H1 (cell line): ENCODE data around the gene RAB40A. TPM values are rescaled to one million over a fixed set of nuclear protein-coding genes. Genes with fewer than 3 reads are reported as not detected.

Experiments used
- CTCF ChIA-PET: fragments of 300-600 bp; sonication (Branson Sonifier 250); formaldehyde crosslinking; loops from one replicate; lab custom pipeline; 2021; ENCODE audit not compliant: partially characterized antibody; lab: Charles Lee
- POLR2A ChIA-PET: fragments of 300-600 bp; sonication (Branson Sonifier 250); formaldehyde crosslinking; loops from one replicate; lab custom pipeline; 2021; ENCODE audit warnings: inconsistent platforms; ENCODE audit not compliant: partially characterized antibody; lab: Charles Lee
- DNase-seq, 2 experiments: peaks; one replicate each; pipeline versions ENCODE4 v3.0.0 to v3.0.0-alpha.2; 2010 to 2022; ENCODE audit warnings: low spot score in 2 of 2, low read depth in 1 of 2, mixed read lengths in 1 of 2
- FAIRE-seq: peaks from 2 replicates; lab custom pipeline; 2011; peaks lifted over from hg19 to GRCh38; lab: Jason Lieb, UNC
- H2AFZ ChIP-seq: 2 replicates; pipeline ENCODE4 v1.8.1; 2012; ENCODE audit warnings: low read length, inconsistent platforms
- H2AK5ac ChIP-seq: 2 replicates; pipeline ENCODE4 v1.6.1; 2013; ENCODE audit warnings: low read depth, low read length
- H2BK120ac ChIP-seq: replicated peaks from 2 replicates; pipeline ENCODE3; 2013; ENCODE audit warnings: low read depth, low read length, inconsistent platforms
- H2BK12ac ChIP-seq: 2 replicates; pipeline ENCODE4 v1.6.1; 2013; ENCODE audit warnings: low read depth, low read length
- H2BK15ac ChIP-seq: 2 replicates; pipeline ENCODE4 v1.6.1; 2013; ENCODE audit warnings: low read length
- H2BK20ac ChIP-seq: 2 replicates; pipeline ENCODE4 v1.6.1; 2013; ENCODE audit warnings: low read length
- H2BK5ac ChIP-seq: 2 replicates; pipeline ENCODE4 v1.6.1; 2013; ENCODE audit warnings: low read depth, low read length
- H3K14ac ChIP-seq: 2 replicates; pipeline ENCODE4 v1.6.1; 2013; ENCODE audit warnings: inconsistent platforms; ENCODE audit not compliant: insufficient read length
- H3K18ac ChIP-seq: 2 replicates; pipeline ENCODE4 v1.6.1; 2013; ENCODE audit warnings: low read length; ENCODE audit errors: extremely low read depth
- H3K23ac ChIP-seq: 2 replicates; pipeline ENCODE4 v1.6.1; 2013; ENCODE audit warnings: inconsistent platforms; ENCODE audit not compliant: insufficient read length
- H3K23me2 ChIP-seq: 2 replicates; pipeline ENCODE4 v1.6.1; 2013; ENCODE audit warnings: low read depth, low read length
- H3K27ac ChIP-seq: 2 replicates; pipeline ENCODE4 v1.6.1; 2011; ENCODE audit warnings: low read depth, low read length, inconsistent platforms
- H3K27me3 ChIP-seq, 4 experiments: replicated peaks in 1 of 4; 1 replicate in 1 of 4; 2 replicates in 3 of 4; pipeline versions ENCODE4 v1.6.1 to v1.8.1; 2011 to 2013; ENCODE audit warnings: low read length in 3 of 4, mild to moderate bottlenecking in 3 of 4, inconsistent platforms in 2 of 4, mixed read lengths in 2 of 4, moderate library complexity in 1 of 4; ENCODE audit not compliant: control insufficient read depth in 3 of 4, insufficient read depth in 3 of 4; ENCODE audit errors: extremely low read depth in 1 of 4
- H3K36me3 ChIP-seq, 4 experiments: 2 replicates each; pipeline versions ENCODE4 v1.6.1 to v1.8.1; 2011 to 2013; ENCODE audit warnings: mild to moderate bottlenecking in 4 of 4, low read length in 3 of 4, moderate library complexity in 2 of 4, control low read depth in 1 of 4, inconsistent platforms in 1 of 4; ENCODE audit not compliant: insufficient read depth in 4 of 4, control insufficient read depth in 2 of 4
- H3K4ac ChIP-seq: replicated peaks from 2 replicates; pipeline ENCODE3; 2013; ENCODE audit warnings: low read length, low read depth, mixed read lengths, inconsistent platforms; ENCODE audit not compliant: insufficient read length
- H3K4me1 ChIP-seq, 4 experiments: replicated peaks in 1 of 4; 1 replicate in 1 of 4; 2 replicates in 3 of 4; pipeline versions ENCODE4 v1.6.1 to v1.8.1; 2011 to 2013; ENCODE audit warnings: low read length in 3 of 4, inconsistent platforms in 2 of 4, mixed read lengths in 1 of 4; ENCODE audit not compliant: insufficient read depth in 4 of 4, control insufficient read depth in 3 of 4
- H3K4me2 ChIP-seq, 2 experiments: 2 replicates each; pipeline versions ENCODE4 v1.6.1 to v1.8.1; 2011 to 2013; ENCODE audit warnings: low read depth in 2 of 2, low read length in 2 of 2, control low read depth in 1 of 2, inconsistent platforms in 1 of 2, mild to moderate bottlenecking in 1 of 2; ENCODE audit not compliant: insufficient read depth in 1 of 2
- H3K4me3 ChIP-seq, 4 experiments: fragments of 200-600, 300-600 bp in 1 of 4; sonication (generic), shearing (Covaris generic), sonication (Bioruptor Twin) in 1 of 4; 2 replicates each; pipeline versions ENCODE4 v1.5.1 to v1.8.1; 2011 to 2016; ENCODE audit warnings: low read length in 4 of 4, low read depth in 3 of 4, control low read depth in 2 of 4, inconsistent platforms in 2 of 4, mild to moderate bottlenecking in 2 of 4, mixed read lengths in 1 of 4, moderate library complexity in 1 of 4; ENCODE audit not compliant: insufficient read depth in 2 of 4; ENCODE audit errors: extremely low read depth in 1 of 4
- H3K56ac ChIP-seq: replicated peaks from 2 replicates; pipeline ENCODE3; 2013; ENCODE audit warnings: low read depth, mild to moderate bottlenecking, mixed read lengths, low read length, inconsistent platforms; ENCODE audit not compliant: insufficient read length
- H3K79me1 ChIP-seq: 2 replicates; pipeline ENCODE4 v1.6.1; 2013; ENCODE audit warnings: low read depth, low read length, control low read depth
- H3K79me2 ChIP-seq, 2 experiments: 2 replicates each; pipeline versions ENCODE4 v1.6.1 to v1.8.1; 2012 to 2013; ENCODE audit warnings: low read length in 2 of 2, mild to moderate bottlenecking in 2 of 2, inconsistent platforms in 1 of 2; ENCODE audit not compliant: insufficient read depth in 2 of 2, control insufficient read depth in 1 of 2
- H3K9ac ChIP-seq, 4 experiments: replicated peaks in 1 of 4; 1 replicate in 1 of 4; 2 replicates in 3 of 4; pipeline versions ENCODE4 v1.6.1 to v1.8.1; 2011 to 2013; ENCODE audit warnings: low read depth in 3 of 4, low read length in 3 of 4, control low read depth in 2 of 4, mild to moderate bottlenecking in 2 of 4, moderate library complexity in 2 of 4, inconsistent platforms in 1 of 4; ENCODE audit errors: extremely low read depth in 1 of 4
- H3K9me3 ChIP-seq, 2 experiments: 2 replicates each; pipeline versions ENCODE4 v1.6.1 to v1.8.1; 2012 to 2013; ENCODE audit warnings: mild to moderate bottlenecking in 2 of 2, moderate library complexity in 2 of 2, control low read depth in 1 of 2, inconsistent platforms in 1 of 2, low read depth in 1 of 2, low read length in 1 of 2, mixed read lengths in 1 of 2; ENCODE audit not compliant: insufficient read depth in 2 of 2
- H4K20me1 ChIP-seq, 2 experiments: replicated peaks in 1 of 2; 2 replicates each; pipeline versions ENCODE3 to v1.8.1; 2011 to 2013; ENCODE audit warnings: inconsistent platforms in 2 of 2, low read length in 2 of 2, mild to moderate bottlenecking in 1 of 2; ENCODE audit not compliant: insufficient read depth in 2 of 2, control insufficient read depth in 1 of 2
- H4K5ac ChIP-seq: 2 replicates; pipeline ENCODE4 v1.6.1; 2013; ENCODE audit warnings: low read length, low read depth, mixed read lengths, inconsistent platforms; ENCODE audit not compliant: insufficient read length
- H4K8ac ChIP-seq: 2 replicates; pipeline ENCODE4 v1.8.0; 2013; ENCODE audit warnings: mild to moderate bottlenecking, moderate library complexity, low read length, inconsistent platforms; ENCODE audit not compliant: insufficient read depth; ENCODE audit errors: extremely low read depth
- H4K91ac ChIP-seq: replicated peaks from 2 replicates; pipeline ENCODE3; 2013; ENCODE audit warnings: low read length, mixed read lengths, inconsistent platforms; ENCODE audit not compliant: insufficient read length
- CBX5 ChIP-seq: fragments of 300-800, 300-1000 bp; sonication (generic); IDR thresholded peaks from 2 replicates; pipeline ENCODE4 v1.7.1; 2016; ENCODE audit warnings: antibody characterized with exemption, low read length, low read depth
- HDAC2 ChIP-seq, 2 experiments: fragments of 300-600 bp in 1 of 2; sonication (generic) in 1 of 2; IDR thresholded peaks; 2 replicates each; pipeline ENCODE4 v1.6.1; 2011 to 2012; ENCODE audit warnings: low read depth in 2 of 2, low read length in 2 of 2, mild to moderate bottlenecking in 2 of 2, moderate library complexity in 2 of 2, borderline replicate concordance in 1 of 2, inconsistent platforms in 1 of 2
- MAFK ChIP-seq: IDR thresholded peaks from 2 replicates; pipeline ENCODE4 v1.6.1; 2012; ENCODE audit warnings: low read depth, mild to moderate bottlenecking, improper control_type of control experiment, low read length
- NRF1 ChIP-seq: IDR thresholded peaks from 2 replicates; pipeline ENCODE4 v1.6.1; 2011; ENCODE audit warnings: mild to moderate bottlenecking, low read depth, low read length, improper control_type of control experiment
- SIN3A ChIP-seq, 2 experiments: IDR thresholded peaks in 1 of 2; conservative IDR thresholded peaks in 1 of 2; 2 replicates each; pipeline ENCODE4 v1.6.1; 2011 to 2012; ENCODE audit warnings: low read length in 2 of 2, improper control_type of control experiment in 1 of 2, low read depth in 1 of 2, mild to moderate bottlenecking in 1 of 2
- SRF ChIP-seq: IDR thresholded peaks from 2 replicates; pipeline ENCODE4 v1.6.1; 2011; ENCODE audit warnings: mild to moderate bottlenecking, low read depth, low read length, moderate library complexity
- TAF7 ChIP-seq: optimal IDR thresholded peaks from 2 replicates; pipeline ENCODE3; 2011; ENCODE audit warnings: low read depth, mild to moderate bottlenecking, inconsistent platforms, low read length, moderate library complexity, borderline replicate concordance
- WGBS, 2 experiments: shearing (Covaris generic) in 1 of 2; methylation state at CpG; one replicate each; pipeline versions ENCODE4 v1.1.6 to v1.1.7; 2013 to 2015; ENCODE audit warnings: low lambda C conversion rate in 2 of 2, mixed read lengths in 2 of 2, inconsistent platforms in 1 of 2, low coverage in 1 of 2, missing lambda C conversion rate in 1 of 2; ENCODE audit not compliant: insufficient replicate concordance in 2 of 2, insufficient coverage in 1 of 2, insufficient read length in 1 of 2; ENCODE audit errors: extremely low coverage in 1 of 2, missing lambda C conversion rate in 1 of 2; 5-methylcytosine and 5-hydroxymethylcytosine counted together
- polyA plus RNA-seq, 7 experiments: library from polyadenylated mRNA; depleted of rRNA in 3 of 7; stranded (reverse) in 5 of 7; unstranded in 2 of 7; fragments of >200 nt in 5 of 7; fragments of 200-250 nt in 2 of 7; gene quantifications; 1 replicate in 5 of 7; 2 replicates in 1 of 7; 4 replicates in 1 of 7; pipeline versions ENCODE4 v1.2.1 to v1.2.3, GENCODE V29; 2011 to 2013; ENCODE audit warnings: missing spikeins in 2 of 7, mixed read lengths in 2 of 7
- total RNA-seq: library from RNA; stranded (reverse); fragmentation: NEBNext Ultra II Directional; extraction: Animal tissue kit (Norgen Biotek cat#: 25700); gene quantifications from 2 replicates; pipeline ENCODE4 v1.2.1, GENCODE V29; 2021

RAB40A gene
- total and polyA plus RNA-seq, 2 of the 8 experiments (the other 6 are each of a cell fraction or from before 2014, with no cell fraction given) = 0.09 to 0.21 TPM

GRCh38 chrX:103513067-103513466, 6.2 kb downstream of the RAB40A start:
- Histone ChIP-seq H2BK12ac (no peak overlapping the region), H3K79me2 (no peaks in the 10 kb centered on the region), H4K91ac (no peak overlapping the region), H2BK120ac (no peak overlapping the region), H2BK15ac (no peak overlapping the region), H3K4ac (no peak overlapping the region), H4K20me1 (no peaks in the 10 kb centered on the region), H3K23me2 (no peaks in the 10 kb centered on the region), H3K23ac (no peak overlapping the region), H3K79me1 (no peaks in the 10 kb centered on the region), H2AFZ (no peak overlapping the region), H3K4me2 (no peak overlapping the region), H3K56ac (no peak overlapping the region), H3K14ac (no peak overlapping the region), H3K36me3 (no peaks in the 10 kb centered on the region), H3K4me1 (peaks cover 0 to 2% (median 0%) of the 10 kb centered on the region in 4 experiments; a peak in 3 of 7 replicates), H3K9ac (no peak overlapping the region), H3K27ac (no peak overlapping the region), H2BK5ac (no peak overlapping the region), H3K4me3 (no peak overlapping the region), H4K5ac (no peak overlapping the region), H2AK5ac (no peak overlapping the region), H4K8ac (no peak overlapping the region), H3K18ac (no peak overlapping the region), H3K27me3 (0 out of 7 replicates have a peak, but pooled peaks cover 0 to 2% (median 0%) of the 10 kb centered on the region in 4 experiments), H3K9me3 (no peaks in the 10 kb centered on the region), H2BK20ac (no peak overlapping the region)
- WGBS, 2 experiments = 41% methylated on average over 5 of the region's 5 CpGs; no CpG with 5 or more reads in 1 of the 2 experiments
- FAIRE-seq = peak; percentile 86
- ChIA-PET CTCF (interaction anchor here (1.4 kb wide), 1 partner anchor 302 kb away, joined by 4 read pairs; no protein-coding TSS in a partner anchor), POLR2A (no interaction called here)
- TF ChIP-seq SRF (no peak), MAFK (no peak), TAF7 (no peak), NRF1 (no peak), HDAC2 (IDR thresholded peaks at IDR 0.05; ENCODE audit: borderline replicate concordance in 1 of 2, low read depth in 2 of 2, low read length in 2 of 2) (no peak), CBX5 (no peak), SIN3A (conservative IDR thresholded peaks at IDR 0.05 in 1 of 2, IDR thresholded peaks at IDR 0.05 in 1 of 2; ENCODE audit: low read depth in 1 of 2, low read length in 2 of 2) (no peak)
- DNase-seq = no peak
